Measurements from ENCODE around the gene EPB41L4B. TPM values are rescaled to one million over a fixed set of nuclear protein-coding genes. Genes with fewer than 3 reads are reported as not detected.

Gene EPB41L4B
- total and polyA plus RNA-seq, 2 donors from 2014 or later = 6.5 to 7.7 TPM

DNA sequence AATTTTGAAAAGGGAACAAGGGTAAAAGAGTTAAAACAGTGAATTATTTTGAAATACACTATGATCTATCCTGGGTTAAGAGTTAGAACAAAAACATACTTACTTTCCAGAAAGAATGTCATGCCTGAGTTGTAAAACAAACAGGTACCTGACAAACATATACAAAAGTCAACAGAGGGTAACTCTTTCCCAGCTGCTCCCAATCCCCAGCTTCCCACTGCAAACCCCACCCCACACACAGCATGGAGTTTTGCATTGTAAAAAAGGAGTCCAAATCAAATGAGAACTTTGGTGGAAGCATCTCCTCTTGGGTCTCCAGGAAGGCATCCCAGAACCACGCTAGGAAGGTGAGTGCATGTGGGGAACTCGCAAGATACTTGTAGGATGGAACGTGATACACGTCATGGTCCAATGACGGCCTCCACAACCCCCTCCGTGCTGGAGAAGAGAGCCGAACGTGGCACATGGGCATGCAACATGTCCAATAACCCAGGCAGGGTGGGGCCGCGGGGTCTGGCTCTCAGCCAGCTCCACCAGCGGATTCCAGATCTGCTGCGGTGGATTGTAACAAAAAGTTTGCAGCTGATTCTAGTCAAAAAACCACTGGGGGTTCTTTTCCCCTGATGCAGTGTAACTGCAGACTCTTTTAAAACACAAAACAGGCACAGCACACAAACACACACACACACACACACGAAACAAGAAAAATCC is 55.8 kb downstream of the EPB41L4B start:
- Histone ChIP-seq H3K27me3 (ENCODE audit: control insufficient read depth, insufficient read depth, low read length) (no peaks in the 10 kb centered on the region), H3K9me3 (ENCODE audit: control insufficient read depth in 2 of 3, insufficient read depth in 1 of 3, low read length in 3 of 3) (no peaks in the 10 kb centered on the region), H3K9ac (ENCODE audit: low read length in 3 of 3) (no peak overlapping the region), H3K4me1 (ENCODE audit: control insufficient read depth in 2 of 3, insufficient read depth in 2 of 3, low read depth in 1 of 3, low read length in 3 of 3) (no peaks in the 10 kb centered on the region), H3K36me3 (ENCODE audit: control insufficient read depth in 2 of 3, insufficient read depth in 3 of 3, low read length in 3 of 3) (no peaks in the 10 kb centered on the region), H3K4me3 (ENCODE audit: low read length in 3 of 3) (no peak overlapping the region), H3K27ac (ENCODE audit: low read depth in 2 of 2, low read length in 2 of 2) (no peak overlapping the region)
- DNase-seq (peak; percentile 59 to 88 (median 62)), FAIRE-seq (no peak)
- intact Hi-C loops (cut with DNase I) = no loop called here
- TF ChIP-seq, protein P1, sequence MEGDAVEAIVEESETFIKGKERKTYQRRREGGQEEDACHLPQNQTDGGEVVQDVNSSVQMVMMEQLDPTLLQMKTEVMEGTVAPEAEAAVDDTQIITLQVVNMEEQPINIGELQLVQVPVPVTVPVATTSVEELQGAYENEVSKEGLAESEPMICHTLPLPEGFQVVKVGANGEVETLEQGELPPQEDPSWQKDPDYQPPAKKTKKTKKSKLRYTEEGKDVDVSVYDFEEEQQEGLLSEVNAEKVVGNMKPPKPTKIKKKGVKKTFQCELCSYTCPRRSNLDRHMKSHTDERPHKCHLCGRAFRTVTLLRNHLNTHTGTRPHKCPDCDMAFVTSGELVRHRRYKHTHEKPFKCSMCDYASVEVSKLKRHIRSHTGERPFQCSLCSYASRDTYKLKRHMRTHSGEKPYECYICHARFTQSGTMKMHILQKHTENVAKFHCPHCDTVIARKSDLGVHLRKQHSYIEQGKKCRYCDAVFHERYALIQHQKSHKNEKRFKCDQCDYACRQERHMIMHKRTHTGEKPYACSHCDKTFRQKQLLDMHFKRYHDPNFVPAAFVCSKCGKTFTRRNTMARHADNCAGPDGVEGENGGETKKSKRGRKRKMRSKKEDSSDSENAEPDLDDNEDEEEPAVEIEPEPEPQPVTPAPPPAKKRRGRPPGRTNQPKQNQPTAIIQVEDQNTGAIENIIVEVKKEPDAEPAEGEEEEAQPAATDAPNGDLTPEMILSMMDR (IDR thresholded peaks at IDR 0.05; ENCODE audit: borderline replicate concordance, extremely low read depth, insufficient read depth) = no peak

DNA sequence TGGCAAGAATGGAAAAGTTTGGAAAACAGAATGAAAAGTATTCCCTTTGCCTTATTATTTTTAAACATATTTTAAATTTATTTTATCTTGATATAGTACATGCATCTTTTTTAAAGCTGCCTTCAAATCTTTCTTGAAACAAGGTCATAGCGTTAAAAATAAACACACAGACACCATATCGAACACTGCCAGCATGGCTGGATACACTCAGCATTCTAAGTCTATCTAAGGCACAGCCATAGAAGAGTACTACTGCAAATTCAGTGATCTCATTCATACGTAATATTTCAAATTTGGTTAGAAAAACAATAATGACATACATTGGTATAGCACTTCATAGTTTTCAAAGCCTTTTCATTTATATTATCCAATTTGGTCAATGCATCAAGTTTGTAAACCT is 57.5 kb downstream of the EPB41L4B start:
- TF ChIP-seq, protein P1 (IDR thresholded peaks at IDR 0.05; ENCODE audit: borderline replicate concordance, extremely low read depth, insufficient read depth) = no peak
- intact Hi-C loops (cut with DNase I) = no loop called here

DNA sequence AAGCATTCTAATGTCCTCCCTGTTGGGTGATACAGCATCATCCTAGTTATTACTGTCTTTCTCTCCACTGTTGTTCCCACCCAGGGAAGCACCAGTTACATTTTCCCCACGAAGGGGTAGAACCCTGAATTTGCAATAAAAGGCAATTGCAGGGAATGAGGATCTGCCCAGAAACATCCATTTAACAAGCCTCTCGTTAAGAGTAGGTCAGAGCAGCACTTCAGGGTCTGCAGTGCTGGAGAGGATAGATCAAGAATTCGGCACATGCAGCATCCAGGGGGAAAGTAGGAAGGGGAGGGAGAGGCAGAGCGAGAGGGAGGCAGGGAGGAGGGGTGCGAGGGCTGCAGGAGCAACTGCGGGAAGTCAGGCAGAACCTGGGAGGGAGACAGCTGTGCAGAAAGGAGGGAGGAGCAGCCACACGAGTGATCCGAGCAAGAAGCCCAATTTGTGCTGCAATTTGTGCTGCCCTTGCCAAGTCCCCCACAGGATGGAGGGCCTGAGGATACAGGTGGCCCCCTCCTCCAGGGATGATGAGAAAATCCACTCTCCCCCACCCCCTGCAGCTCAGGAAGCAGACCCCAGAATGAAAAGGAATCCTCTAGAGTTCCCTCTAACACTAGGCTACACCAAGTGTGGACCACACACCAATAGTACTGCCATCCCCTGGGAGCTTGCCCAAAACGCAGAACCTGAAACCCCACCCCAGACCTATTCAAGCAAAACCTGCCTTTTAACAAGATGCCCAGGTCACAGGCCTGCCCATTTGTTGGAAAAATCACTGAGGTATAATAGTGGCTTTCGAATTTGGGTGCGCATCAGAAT is 62.2 kb downstream of the EPB41L4B start:
- DNase-seq = peak in 4 of 5 donors; percentile 75 to 83 (median 81)
- H3K36me3 ChIP-seq (ENCODE audit: control insufficient read depth in 2 of 3, insufficient read depth in 3 of 3, low read length in 3 of 3) = no peaks in the 10 kb centered on the region
- intact Hi-C loops (cut with DNase I) = no loop called here
- no peaks in the 10 kb centered on the region for H3K4me1 ChIP-seq (ENCODE audit: control insufficient read depth in 2 of 3, insufficient read depth in 2 of 3, low read depth in 1 of 3, low read length in 3 of 3)
- TF ChIP-seq, protein P1 (IDR thresholded peaks at IDR 0.05; ENCODE audit: borderline replicate concordance, extremely low read depth, insufficient read depth) = no peak
- no peak overlapping the region for H3K27ac ChIP-seq (ENCODE audit: low read depth in 2 of 2, low read length in 2 of 2)
- no peak overlapping the region for H3K9ac ChIP-seq (ENCODE audit: low read length in 3 of 3)
- no peaks in the 10 kb centered on the region for H3K9me3 ChIP-seq (ENCODE audit: control insufficient read depth in 2 of 3, insufficient read depth in 1 of 3, low read length in 3 of 3)
- FAIRE-seq = no peak
- no peaks in the 10 kb centered on the region for H3K27me3 ChIP-seq (ENCODE audit: control insufficient read depth, insufficient read depth, low read length)
- H3K4me3 ChIP-seq (ENCODE audit: low read length in 3 of 3) = no peak overlapping the region

More for the DNA sequence above, 57.5 kb downstream of the EPB41L4B start:
- no peaks in the 10 kb centered on the region for H3K4me1 ChIP-seq (ENCODE audit: control insufficient read depth in 2 of 3, insufficient read depth in 2 of 3, low read depth in 1 of 3, low read length in 3 of 3)
- no peaks in the 10 kb centered on the region for H3K9me3 ChIP-seq (ENCODE audit: control insufficient read depth in 2 of 3, insufficient read depth in 1 of 3, low read length in 3 of 3)
- no peak overlapping the region for H3K27ac ChIP-seq (ENCODE audit: low read depth in 2 of 2, low read length in 2 of 2)
- no peak overlapping the region for H3K4me3 ChIP-seq (ENCODE audit: low read length in 3 of 3)
- no peaks in the 10 kb centered on the region for H3K27me3 ChIP-seq (ENCODE audit: control insufficient read depth, insufficient read depth, low read length)
- no peak overlapping the region for H3K9ac ChIP-seq (ENCODE audit: low read length in 3 of 3)
- DNase-seq (no peak), FAIRE-seq (no peak)
- no peaks in the 10 kb centered on the region for H3K36me3 ChIP-seq (ENCODE audit: control insufficient read depth in 2 of 3, insufficient read depth in 3 of 3, low read length in 3 of 3)

Measured in kidney (tissue), 14 donors.